Renal pelvis (tissue), 12 donors: ENCODE results near the gene UBN2. TPM values are rescaled to one million over a fixed set of nuclear protein-coding genes. Genes with fewer than 3 reads are reported as not detected.
"Not testable (repeated sequence)": the region's sequence is repeated elsewhere in the genome, so short reads cannot be mapped to it uniquely, and the experiment has no call there.

Experiments used
- DNase-seq: peaks from one replicate; pipeline ENCODE4 v3.0.0-alpha.2; 2013
- long read RNA-seq, 16 experiments: transcript quantifications; one replicate each; lab custom pipeline, GENCODE V29; 2026
- polyA plus RNA-seq, 3 donors: library from polyadenylated mRNA; unstranded; fragments of 120-200 nt; gene quantifications; one replicate each; pipeline ENCODE4 v1.2.1, GENCODE V29; 2013; ENCODE audit not compliant: insufficient read length in 3 of 3

UBN2 gene
- 10 to 100 TPM; 11.9 to 24.9 (median 24.1) TPM for polyA plus RNA-seq
- long read RNA-seq, donor 1 = 0 reads
- long read RNA-seq, donor 2 = 0 reads
- long read RNA-seq, donor 3, full-length matches to known transcripts = 1 of 1 reads
- long read RNA-seq, donor 3, partial matches to known transcripts = 0 of 1 reads
- long read RNA-seq, donor 3, other reads (novel, unspliced or antisense) = 0 of 1 reads
- long read RNA-seq, donor 4 = 0 reads
- long read RNA-seq, donor 5 = 0 reads
- long read RNA-seq, donor 6, full-length matches to known transcripts = 1 of 1 reads
- long read RNA-seq, donor 6, partial matches to known transcripts = 0 of 1 reads
- long read RNA-seq, donor 6, other reads (novel, unspliced or antisense) = 0 of 1 reads
- long read RNA-seq, donor 7 = 0 reads
- long read RNA-seq, donor 8 = 0 reads
- long read RNA-seq, donor 9 = 0 reads
- long read RNA-seq, donor 10 = 0 reads
- long read RNA-seq, donor 11 = 0 reads
- long read RNA-seq, donor 12 = 0 reads
- long read RNA-seq, donor 13, full-length matches to known transcripts = 2 of 26 reads
- long read RNA-seq, donor 13, partial matches to known transcripts = 24 of 26 reads
- long read RNA-seq, donor 13, other reads (novel, unspliced or antisense) = 0 of 26 reads
- long read RNA-seq, donor 14, full-length matches to known transcripts = 3 of 3 reads
- long read RNA-seq, donor 14, partial matches to known transcripts = 0 of 3 reads
- long read RNA-seq, donor 14, other reads (novel, unspliced or antisense) = 0 of 3 reads
- long read RNA-seq, donor 15, full-length matches to known transcripts = 1 of 1 reads
- long read RNA-seq, donor 15, partial matches to known transcripts = 0 of 1 reads
- long read RNA-seq, donor 15, other reads (novel, unspliced or antisense) = 0 of 1 reads
- long read RNA-seq, donor 16 = 0 reads

GRCh38 chr7:139230774-139231512 is at the start of gene UBN2:
Gene UBN2, plus strand, starts transcription at chr7:139231237. Its CDS starts 248 bp downstream, at chr7:139231485.
- DNase-seq = peak; percentile 97

GRCh38 chr7:139181404-139181803 is 49.6 kb upstream of the UBN2 start:
- DNase-seq = no peak

- DNase-seq = no peak
Observed at GRCh38 chr7:139182363-139182762, 48.7 kb upstream of the UBN2 start.

GRCh38 chr7:139183251-139183650 is 47.8 kb upstream of the UBN2 start:
- DNase-seq = no peak

GRCh38 chr7:139183878-139184338 is 47.1 kb upstream of the UBN2 start:
- no peak for DNase-seq

GRCh38 chr7:139186146-139186545 is 44.9 kb upstream of the UBN2 start:
- DNase-seq = no peak

GRCh38 chr7:139189357-139189756 is 41.7 kb upstream of the UBN2 start:
- DNase-seq = no peak

- no peak for DNase-seq
Observed at GRCh38 chr7:139192014-139192706, 38.9 kb upstream of the UBN2 start.

GRCh38 chr7:139200382-139200781 is 30.7 kb upstream of the UBN2 start:
- no peak for DNase-seq

GRCh38 chr7:139203992-139204391 is 27.0 kb upstream of the UBN2 start:
- no peak for DNase-seq

GRCh38 chr7:139205843-139206242 is 25.2 kb upstream of the UBN2 start:
- DNase-seq = no peak

- DNase-seq = no peak
Observed at GRCh38 chr7:139212133-139212532, 18.9 kb upstream of the UBN2 start.

GRCh38 chr7:139213489-139213888 is 17.5 kb upstream of the UBN2 start:
- not testable (repeated sequence) for DNase-seq

GRCh38 chr7:139218173-139218572 is 12.9 kb upstream of the UBN2 start:
- no peak for DNase-seq

- DNase-seq = no peak
Observed at GRCh38 chr7:139224219-139224618, 6.8 kb upstream of the UBN2 start.

- DNase-seq = not testable (repeated sequence)
Observed at GRCh38 chr7:139224836-139225235, 6.2 kb upstream of the UBN2 start.

GRCh38 chr7:139225286-139226157 is 5.5 kb upstream of the UBN2 start:
- DNase-seq = not testable (repeated sequence)

GRCh38 chr7:139226158-139226515 is 4.9 kb upstream of the UBN2 start:
- not testable (repeated sequence) for DNase-seq

GRCh38 chr7:139226988-139227488 is 4.0 kb upstream of the UBN2 start:
- DNase-seq = not testable (repeated sequence)

- no peak for DNase-seq
Observed at GRCh38 chr7:139230023-139230422, 1.0 kb upstream of the UBN2 start.
